ENCODE results near the gene SLC22A1.
"Not testable (repeated sequence)": the region's sequence is repeated elsewhere in the genome, so short reads cannot be mapped to it uniquely, and the experiment has no call there.

The SLC22A1 gene

GRCh38 chr6:160088069-160088783 lies 33.4 kb upstream of the SLC22A1 start:
- peak; percentile 73 for DNase-seq (ENCODE audit: extremely low read depth, low read depth)
- TF ChIP-seq, protein P1, sequence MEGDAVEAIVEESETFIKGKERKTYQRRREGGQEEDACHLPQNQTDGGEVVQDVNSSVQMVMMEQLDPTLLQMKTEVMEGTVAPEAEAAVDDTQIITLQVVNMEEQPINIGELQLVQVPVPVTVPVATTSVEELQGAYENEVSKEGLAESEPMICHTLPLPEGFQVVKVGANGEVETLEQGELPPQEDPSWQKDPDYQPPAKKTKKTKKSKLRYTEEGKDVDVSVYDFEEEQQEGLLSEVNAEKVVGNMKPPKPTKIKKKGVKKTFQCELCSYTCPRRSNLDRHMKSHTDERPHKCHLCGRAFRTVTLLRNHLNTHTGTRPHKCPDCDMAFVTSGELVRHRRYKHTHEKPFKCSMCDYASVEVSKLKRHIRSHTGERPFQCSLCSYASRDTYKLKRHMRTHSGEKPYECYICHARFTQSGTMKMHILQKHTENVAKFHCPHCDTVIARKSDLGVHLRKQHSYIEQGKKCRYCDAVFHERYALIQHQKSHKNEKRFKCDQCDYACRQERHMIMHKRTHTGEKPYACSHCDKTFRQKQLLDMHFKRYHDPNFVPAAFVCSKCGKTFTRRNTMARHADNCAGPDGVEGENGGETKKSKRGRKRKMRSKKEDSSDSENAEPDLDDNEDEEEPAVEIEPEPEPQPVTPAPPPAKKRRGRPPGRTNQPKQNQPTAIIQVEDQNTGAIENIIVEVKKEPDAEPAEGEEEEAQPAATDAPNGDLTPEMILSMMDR (IDR thresholded peaks at IDR 0.05; ENCODE audit: low read depth, low read length), result peak; percentile 96

DNA sequence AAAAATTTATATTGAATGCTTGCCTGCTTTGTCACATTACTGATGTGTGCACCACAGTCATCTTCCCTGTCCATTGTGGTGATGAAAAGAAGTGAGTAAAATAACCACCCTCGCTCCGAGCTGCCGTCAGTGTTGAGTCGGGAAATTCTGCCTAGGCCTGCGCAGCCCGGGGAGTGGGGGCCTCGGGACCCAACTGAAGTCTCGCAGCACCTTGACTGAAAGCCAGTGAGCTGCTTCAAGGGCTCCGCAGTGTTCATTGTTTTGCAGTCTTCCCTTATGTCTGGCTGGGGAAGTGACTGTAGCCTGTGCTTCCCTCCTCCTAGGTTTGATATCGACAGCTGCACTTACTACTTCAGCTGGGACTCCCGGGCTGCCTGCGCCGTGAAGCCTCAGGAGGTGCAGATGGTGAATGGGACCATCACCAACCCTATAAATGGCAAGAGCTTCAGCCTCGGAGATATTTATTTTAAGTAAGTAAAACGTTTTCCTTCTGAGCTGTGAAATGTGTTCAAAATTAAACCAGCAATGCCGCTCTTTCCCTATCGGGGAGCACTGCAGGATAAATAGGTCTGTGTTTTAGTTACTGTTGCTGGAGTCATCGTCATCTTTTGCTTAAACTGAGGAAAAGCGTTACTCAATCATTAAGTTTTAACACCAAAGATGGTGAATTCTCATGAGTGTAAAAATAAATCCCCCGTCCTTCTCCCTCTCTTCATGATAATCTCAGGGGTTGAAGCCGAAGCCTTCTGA lies 32.7 kb upstream of the SLC22A1 start:
- DNase-seq (ENCODE audit: extremely low read depth, low read depth), result no peak

DNA sequence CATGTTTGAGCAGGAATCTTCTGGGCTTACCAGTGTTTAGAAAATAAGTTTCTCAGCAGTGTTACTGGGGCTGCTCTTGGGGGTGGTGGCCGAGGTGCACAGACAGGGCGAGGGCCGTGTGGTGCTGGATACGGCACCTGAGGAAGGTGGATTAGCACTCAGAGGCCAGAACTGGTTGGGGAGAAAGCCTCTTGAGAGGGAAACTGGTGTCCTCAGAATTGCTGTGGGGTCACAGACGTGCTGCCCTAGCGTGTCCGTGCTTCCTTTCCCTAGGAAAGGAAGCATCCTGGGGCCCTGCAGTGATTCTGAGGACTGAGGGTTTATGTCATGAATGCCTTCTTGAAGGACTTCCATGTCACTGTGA lies 32.1 kb upstream of the SLC22A1 start:
- TF ChIP-seq, protein P1 (IDR thresholded peaks at IDR 0.05; ENCODE audit: low read depth, low read length), result no peak
- no peak for DNase-seq (ENCODE audit: extremely low read depth, low read depth)

More for the DNA sequence above, 32.7 kb upstream of the SLC22A1 start:
- TF ChIP-seq, protein P1 (IDR thresholded peaks at IDR 0.05; ENCODE audit: low read depth, low read length), result no peak

GRCh38 chr6:160090442-160091239 lies 31.0 kb upstream of the SLC22A1 start:
- DNase-seq (ENCODE audit: extremely low read depth, low read depth), result not testable (repeated sequence)

DNA sequence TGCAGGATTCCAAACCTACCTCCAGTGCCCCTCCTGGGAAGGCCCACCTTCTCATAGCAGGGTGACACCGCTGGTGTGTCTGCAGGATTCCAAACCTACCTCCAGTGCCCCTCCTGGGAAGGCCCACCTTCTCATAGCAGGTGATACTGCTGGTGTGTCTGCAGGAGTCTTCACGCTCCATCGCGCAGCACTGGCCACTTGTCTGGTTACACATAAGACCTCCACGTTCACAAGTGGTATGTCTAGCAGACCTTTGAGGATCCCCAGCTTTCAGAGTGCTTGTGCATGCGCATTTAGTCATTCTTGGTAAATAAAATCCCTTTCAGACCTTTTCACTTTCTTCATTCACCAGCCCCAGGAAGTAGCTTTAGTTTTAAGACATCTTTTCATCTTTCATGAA lies 29.4 kb upstream of the SLC22A1 start:
- not testable (repeated sequence) for DNase-seq (ENCODE audit: extremely low read depth, low read depth)

DNA sequence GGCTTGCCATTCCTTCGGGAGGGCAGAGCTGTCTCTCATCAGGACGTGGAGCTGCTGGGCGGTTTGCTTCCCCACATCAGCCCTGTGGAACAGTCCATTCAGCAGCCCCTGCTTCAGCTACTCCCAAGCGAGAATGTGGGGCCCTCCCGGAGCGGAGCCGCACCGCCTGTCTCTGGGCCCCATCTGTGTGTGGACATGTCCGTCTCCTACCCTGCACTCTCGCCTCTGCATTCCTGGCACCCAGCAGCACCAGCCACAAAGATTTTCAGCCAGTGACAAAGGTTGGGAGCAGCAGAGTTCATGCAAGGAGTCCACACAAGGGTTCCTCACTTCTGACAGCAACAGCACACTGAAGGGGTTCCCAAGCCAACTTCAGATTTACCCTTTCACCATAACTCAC lies 29.0 kb upstream of the SLC22A1 start:
- TF ChIP-seq, protein P1 (IDR thresholded peaks at IDR 0.05; ENCODE audit: low read depth, low read length), result no peak
- DNase-seq (ENCODE audit: extremely low read depth, low read depth), result no peak

DNA sequence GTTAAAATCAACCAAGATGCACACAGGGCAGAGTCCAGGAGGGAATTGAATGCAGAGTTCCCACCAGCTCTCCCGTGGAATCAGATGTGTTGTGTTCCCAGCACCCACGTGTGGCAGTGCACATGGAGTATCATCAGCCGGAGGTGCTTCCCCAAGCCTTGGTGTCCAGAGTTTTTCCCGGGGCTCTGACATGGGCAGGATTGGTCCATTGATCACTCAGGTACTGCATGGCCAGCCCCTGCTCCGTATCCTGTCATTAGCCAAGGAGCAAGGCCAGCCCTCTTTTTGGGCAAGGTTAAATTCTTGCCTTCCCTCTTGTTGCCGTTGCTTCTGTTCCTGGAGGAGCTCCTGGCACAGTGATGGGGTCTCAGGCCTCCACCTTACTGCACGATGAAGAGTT lies 28.6 kb upstream of the SLC22A1 start:
- TF ChIP-seq, protein P1 (IDR thresholded peaks at IDR 0.05; ENCODE audit: low read depth, low read length), result no peak
- DNase-seq (ENCODE audit: extremely low read depth, low read depth), result no peak

DNA sequence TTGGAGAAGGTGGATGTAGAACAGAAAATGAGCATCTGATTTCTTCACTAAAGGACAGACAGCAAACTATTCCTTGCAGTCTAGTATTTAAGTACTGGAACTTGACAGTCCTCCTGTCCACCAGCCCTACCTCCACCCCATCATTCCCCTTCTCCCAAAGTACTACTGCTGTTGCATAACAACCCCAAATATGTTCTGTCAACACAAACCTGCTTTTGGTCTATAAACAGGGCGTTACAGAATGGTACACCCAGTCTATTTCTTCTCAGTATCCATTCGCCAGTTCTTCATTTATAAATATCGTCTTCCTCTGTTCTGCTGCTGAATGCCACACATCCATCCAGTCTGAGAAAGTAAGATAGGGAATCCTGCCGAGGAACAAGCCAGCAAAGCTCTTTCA lies 27.7 kb upstream of the SLC22A1 start:
- TF ChIP-seq, protein P1 (IDR thresholded peaks at IDR 0.05; ENCODE audit: low read depth, low read length), result no peak
- DNase-seq (ENCODE audit: extremely low read depth, low read depth), result no peak
